HG03520 (cell line): ENCODE results near the gene RHOBTB3.
"Not testable (repeated sequence)": the region's sequence is repeated elsewhere in the genome, so short reads cannot be mapped to it uniquely, and the experiment has no call there.

Source experiments
- ATAC-seq: cut with Tn5 transposase; IDR thresholded peaks from one replicate; pipeline ENCODE4 v1.9.1; 2021; ENCODE audit warnings: mild to moderate bottlenecking, moderate library complexity; ENCODE audit not compliant: unreplicated experiment

The RHOBTB3 gene

GRCh38 chr5:95797301-95797700, 66.2 kb downstream of the RHOBTB3 start:
- no peak for ATAC-seq

DNA sequence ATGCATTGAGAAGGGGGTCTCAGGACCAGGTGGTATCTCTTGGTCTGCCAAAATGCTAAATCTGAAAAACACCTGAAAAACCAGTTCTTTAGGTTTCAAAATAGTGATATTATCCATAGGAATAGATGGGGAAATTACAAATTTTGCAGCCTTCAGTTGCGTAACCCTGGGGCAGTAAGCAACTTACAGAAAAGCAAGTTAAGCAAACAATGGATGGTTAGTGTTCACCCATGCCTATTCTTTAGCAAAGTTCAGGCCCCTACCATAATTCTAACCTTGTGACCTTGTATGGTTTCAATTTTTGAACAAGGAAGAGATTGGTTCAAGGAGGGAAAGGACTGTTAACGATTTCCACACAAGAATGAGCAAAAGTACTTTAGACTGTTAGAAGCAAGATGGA, 66.9 kb downstream of the RHOBTB3 start:
- no peak for ATAC-seq

- no peak for ATAC-seq
These were observed 67.4 kb downstream of the RHOBTB3 start for GRCh38 chr5:95798545-95798944.

- ATAC-seq = no peak
These were observed 68.2 kb downstream of the RHOBTB3 start for GRCh38 chr5:95799191-95799835.

DNA sequence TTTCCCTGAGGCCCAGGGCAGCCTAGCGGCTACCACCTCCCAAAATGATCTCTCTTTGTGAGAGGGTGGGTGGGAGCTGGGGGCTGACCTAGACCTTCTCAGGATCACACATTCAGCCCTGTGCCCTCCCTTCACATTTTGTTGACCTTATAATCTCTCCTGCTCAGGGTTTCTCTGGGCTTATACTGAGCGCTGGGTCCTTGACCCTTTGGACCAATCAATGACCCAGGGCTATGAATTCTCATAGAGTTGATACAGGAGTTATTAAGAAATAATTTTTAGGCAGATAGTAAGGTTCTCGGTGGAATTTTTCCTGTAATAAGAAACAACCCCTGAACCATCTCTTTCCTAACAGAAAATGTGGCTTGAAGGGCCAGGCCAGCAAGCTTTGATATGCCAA, 69.4 kb downstream of the RHOBTB3 start:
- ATAC-seq = no peak

DNA sequence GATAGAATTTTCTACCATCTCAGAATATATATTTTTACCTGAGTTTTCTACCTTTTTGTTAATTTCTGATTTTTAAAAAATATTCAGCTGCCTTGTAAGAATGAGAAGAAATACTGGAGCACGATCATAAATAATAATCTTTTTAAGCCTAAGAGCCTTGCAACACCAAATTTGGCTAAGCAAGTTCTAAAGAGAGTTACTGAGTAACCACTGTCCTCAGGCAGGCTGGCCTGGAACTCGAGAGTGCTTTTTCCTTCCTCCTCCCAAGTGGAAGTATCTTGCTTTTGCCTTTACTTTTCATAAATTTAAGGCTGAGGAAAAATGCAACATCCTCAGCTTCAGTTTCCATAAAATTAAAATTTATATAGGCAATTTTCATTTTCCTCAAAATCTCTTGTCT, 70.4 kb downstream of the RHOBTB3 start:
- ATAC-seq = no peak

GRCh38 chr5:95801961-95802360, 70.8 kb downstream of the RHOBTB3 start:
- no peak for ATAC-seq

GRCh38 chr5:95803271-95804148, 72.4 kb downstream of the RHOBTB3 start:
- no peak for ATAC-seq

GRCh38 chr5:95804736-95805539, 73.8 kb downstream of the RHOBTB3 start:
- no peak for ATAC-seq

- no peak for ATAC-seq
These were observed 75.6 kb downstream of the RHOBTB3 start for GRCh38 chr5:95806687-95807086.

DNA sequence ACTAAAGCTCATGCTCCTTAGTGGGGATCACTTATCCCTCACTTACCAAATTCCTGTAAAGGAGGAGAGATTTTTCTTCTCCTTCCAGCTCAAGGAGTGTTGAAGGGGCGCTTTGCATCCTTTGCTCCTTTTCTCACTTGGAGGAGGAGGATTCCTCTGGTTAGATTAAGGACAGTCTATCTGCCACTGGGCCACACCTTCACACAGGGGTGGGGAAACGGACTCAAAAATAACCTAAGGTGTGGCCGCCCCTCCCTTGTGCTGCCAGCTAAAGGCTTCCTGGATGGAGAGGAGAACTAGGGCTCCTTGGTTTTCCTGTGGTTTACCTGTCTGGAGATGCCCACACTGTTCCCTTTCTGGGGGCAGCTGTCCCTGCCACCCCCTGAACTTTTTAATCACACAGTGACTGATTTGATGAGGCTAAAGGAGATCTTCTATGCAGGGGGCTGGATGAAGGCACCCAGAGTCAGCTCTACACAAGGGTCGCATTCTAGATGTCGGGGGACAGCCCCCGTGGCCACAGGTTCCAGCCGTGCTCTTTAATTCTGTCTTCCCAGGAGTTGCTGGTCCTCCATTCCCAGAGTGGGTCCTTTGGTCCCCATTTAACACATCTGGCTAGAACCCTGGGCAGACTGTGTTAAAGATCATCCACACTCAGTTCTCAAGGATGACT, 77.0 kb downstream of the RHOBTB3 start:
- no peak for ATAC-seq

DNA sequence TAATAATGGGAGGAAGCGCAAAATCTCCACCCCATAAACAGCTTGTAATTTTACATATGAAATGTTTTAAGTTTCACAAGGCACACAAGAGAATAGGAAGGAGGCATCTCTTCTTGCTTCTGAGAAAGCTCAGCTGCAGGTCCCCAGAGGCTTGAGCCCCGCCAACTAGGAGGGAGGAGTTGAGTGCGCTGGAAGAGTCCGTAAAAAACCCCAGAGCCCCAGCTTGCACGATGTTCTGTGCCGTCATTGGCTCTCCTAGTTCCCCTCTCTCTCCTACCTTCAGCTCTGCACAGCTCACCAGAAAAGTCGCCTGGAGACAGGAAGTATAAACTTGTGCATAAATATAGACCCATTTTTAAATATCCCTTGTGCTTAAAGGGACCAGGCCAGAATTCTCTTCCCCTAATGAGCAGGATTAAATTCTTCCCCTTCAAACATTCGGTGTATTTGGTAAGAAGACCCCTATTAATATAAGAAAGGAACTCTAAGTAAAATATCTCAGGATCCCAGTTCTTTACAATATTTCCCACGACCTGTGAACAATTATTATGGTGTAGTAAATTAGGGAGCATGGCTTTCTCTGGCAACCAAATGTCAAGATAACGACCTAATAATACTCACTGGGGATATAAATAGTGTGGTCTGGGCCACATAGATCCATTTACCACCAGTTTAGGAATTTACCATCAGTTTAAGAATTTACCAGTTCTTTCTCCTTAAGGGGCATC, 77.7 kb downstream of the RHOBTB3 start:
- ATAC-seq = peak; percentile 100

DNA sequence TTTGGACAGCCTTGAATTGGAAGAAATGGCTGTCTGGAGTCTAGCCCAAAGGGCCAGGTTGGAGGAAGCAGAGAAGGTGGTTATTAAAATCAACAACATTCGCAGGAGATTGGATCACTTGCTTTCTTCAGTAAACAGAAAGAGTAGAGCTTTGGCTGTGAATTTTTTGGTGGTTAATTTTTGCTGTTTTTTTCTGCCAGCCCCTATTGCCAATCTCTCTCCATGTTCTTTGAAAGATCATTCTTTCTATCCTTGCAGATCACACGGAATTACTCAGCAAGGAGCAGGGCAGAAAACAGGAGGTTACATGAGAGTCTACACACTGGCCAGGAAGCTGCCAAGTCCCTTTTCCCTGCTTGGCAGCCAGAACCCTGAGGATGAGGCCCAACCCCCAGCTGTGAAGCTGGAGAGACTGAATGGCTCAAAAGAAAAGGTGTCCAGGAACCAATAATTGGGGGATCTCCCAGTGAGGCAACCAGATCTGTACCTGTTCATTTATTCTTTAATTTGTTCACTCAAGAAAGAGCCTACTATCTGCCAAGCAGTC, 78.4 kb downstream of the RHOBTB3 start:
- no peak for ATAC-seq

GRCh38 chr5:95810305-95811125, 79.4 kb downstream of the RHOBTB3 start:
- ATAC-seq = no peak

GRCh38 chr5:95811126-95811423, 79.9 kb downstream of the RHOBTB3 start:
- ATAC-seq = not testable (repeated sequence)

DNA sequence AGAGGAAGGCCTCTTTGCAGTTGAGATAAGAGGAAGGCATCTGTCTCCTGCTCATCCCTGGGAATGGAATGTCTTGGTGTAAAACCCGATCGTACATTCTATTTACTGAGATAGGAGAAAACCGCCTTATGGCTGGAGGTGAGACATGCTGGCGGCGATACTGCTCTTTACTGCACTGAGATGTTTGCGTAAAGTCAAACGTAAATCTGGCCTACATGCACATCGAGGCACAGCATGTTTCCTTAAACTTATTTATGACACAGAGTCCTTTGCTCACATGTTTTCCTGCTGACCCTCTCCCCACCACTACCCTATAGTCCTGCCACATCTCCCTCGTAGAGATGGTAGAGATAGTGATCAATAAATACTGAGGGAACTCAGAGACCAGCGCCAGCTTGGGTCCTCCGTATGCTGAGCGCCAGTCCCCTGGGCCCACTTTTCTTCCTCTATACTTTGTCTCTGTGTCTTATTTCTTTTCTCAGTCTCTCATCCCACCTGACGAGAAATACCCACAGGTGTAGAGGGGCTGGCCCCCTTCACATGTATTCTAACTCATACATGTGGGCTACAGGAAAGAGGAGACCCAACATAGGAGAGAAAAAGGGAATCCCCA, 80.4 kb downstream of the RHOBTB3 start:
- not testable (repeated sequence) for ATAC-seq

DNA sequence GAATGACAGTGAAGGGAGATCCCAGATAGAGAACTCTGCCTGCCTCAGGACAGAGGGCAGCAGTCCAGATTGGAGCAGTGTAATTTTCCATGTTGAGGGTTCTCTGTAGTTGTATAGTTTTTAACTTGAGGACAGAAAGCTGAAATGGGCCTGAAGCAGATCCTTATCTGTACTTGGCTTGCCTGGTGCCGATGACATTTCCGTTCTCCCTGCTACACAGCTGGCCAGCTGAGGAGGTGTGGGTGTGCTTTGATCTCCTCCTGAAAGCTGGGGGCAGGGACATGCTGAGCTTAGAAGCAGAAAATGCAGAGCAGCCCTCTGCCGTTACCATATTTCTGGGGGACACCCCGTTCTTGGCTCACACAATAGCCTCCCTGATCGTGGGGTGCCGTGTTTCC, 80.9 kb downstream of the RHOBTB3 start:
- ATAC-seq = no peak

DNA sequence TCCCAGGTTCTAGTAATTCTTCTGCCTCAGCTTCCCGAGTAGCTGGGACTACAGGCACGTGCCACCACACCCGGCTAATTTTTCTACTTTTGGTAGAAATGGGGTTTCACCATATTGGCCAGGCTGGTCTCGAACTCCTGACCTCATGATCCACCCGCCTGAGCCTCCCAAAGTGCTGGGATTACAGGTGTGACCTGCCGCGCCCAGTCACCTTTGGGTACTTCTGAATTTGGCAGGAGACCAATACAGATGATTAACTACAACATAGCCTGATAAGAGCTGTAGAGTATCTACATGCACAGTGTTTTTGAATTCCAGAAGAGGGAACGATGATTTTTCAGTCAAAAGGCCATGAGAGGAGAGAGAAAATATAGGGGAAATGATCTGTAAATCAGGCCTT, 81.9 kb downstream of the RHOBTB3 start:
- not testable (repeated sequence) for ATAC-seq

GRCh38 chr5:95815155-95815729, 84.1 kb downstream of the RHOBTB3 start:
- ATAC-seq = no peak
